DOHH2 (cell line): Measurements from ENCODE around the gene CEP112.
"Not testable (repeated sequence)": the region's sequence is repeated elsewhere in the genome, so short reads cannot be mapped to it uniquely, and the experiment has no call there.

Experiments used
- H3F3A ChIP-seq: fragments of 200-600 bp; sonication (generic), shearing (Covaris generic); 2 replicates; pipeline ENCODE4 v1.6.0; 2016; ENCODE audit warnings: antibody characterized with exemption, mild to moderate bottlenecking; ENCODE audit not compliant: control insufficient read depth, insufficient read depth
- H3K27ac ChIP-seq: fragments of 200-600 bp; sonication (generic); 2 replicates; pipeline ENCODE4 v1.5.1; 2014; ENCODE audit warnings: low read depth, mild to moderate bottlenecking, low read length, moderate library complexity
- H3K27me3 ChIP-seq: fragments of 200-600 bp; sonication (generic); 2 replicates; pipeline ENCODE4 v1.6.1; 2014; ENCODE audit warnings: mild to moderate bottlenecking, low read length, mixed read lengths; ENCODE audit not compliant: control insufficient read depth
- H3K36me3 ChIP-seq: fragments of 200-600 bp; sonication (generic); 2 replicates; pipeline ENCODE4 v1.6.1; 2014; ENCODE audit warnings: mild to moderate bottlenecking, low read length, moderate library complexity, mixed read lengths; ENCODE audit not compliant: control insufficient read depth
- H3K4me1 ChIP-seq: fragments of 200-600 bp; sonication (generic); 2 replicates; pipeline ENCODE4 v1.6.1; 2014; ENCODE audit warnings: mild to moderate bottlenecking, low read length, mixed read lengths; ENCODE audit not compliant: control insufficient read depth
- H3K4me2 ChIP-seq: fragments of 200-600 bp; sonication (generic); 2 replicates; pipeline ENCODE4 v1.6.0; 2014; ENCODE audit warnings: mild to moderate bottlenecking, low read length, moderate library complexity
- H3K4me3 ChIP-seq: fragments of 200-600 bp; sonication (generic); 2 replicates; pipeline ENCODE4 v1.5.1; 2014; ENCODE audit warnings: mild to moderate bottlenecking, low read length, mixed read lengths
- H3K79me2 ChIP-seq: fragments of 200-600 bp; sonication (generic); 2 replicates; pipeline ENCODE4 v1.6.1; 2014; ENCODE audit warnings: mild to moderate bottlenecking, low read length, mixed read lengths; ENCODE audit not compliant: control insufficient read depth
- H3K9me2 ChIP-seq: fragments of 200-600 bp; sonication (generic); replicated peaks from 2 replicates; pipeline ENCODE4 v1.6.1; 2014; ENCODE audit warnings: mild to moderate bottlenecking, low read length, mixed read lengths; ENCODE audit not compliant: control insufficient read depth
- H3K9me3 ChIP-seq: fragments of 200-600 bp; sonication (generic); 2 replicates; pipeline ENCODE4 v1.6.1; 2014; ENCODE audit warnings: antibody characterized with exemption, low read length, mixed read lengths; ENCODE audit not compliant: control insufficient read depth, insufficient read depth
- H4K20me1 ChIP-seq: fragments of 200-600 bp; sonication (generic); 2 replicates; pipeline ENCODE4 v1.6.0; 2014; ENCODE audit warnings: low read depth, mild to moderate bottlenecking, antibody characterized with exemption, low read length, moderate library complexity; ENCODE audit not compliant: control insufficient read depth, insufficient read depth
- EZH2phosphoT487 ChIP-seq: fragments of 200-600 bp; sonication (generic); IDR thresholded peaks from 2 replicates; pipeline ENCODE4 v1.6.1; 2017; ENCODE audit warnings: borderline replicate concordance, mild to moderate bottlenecking, antibody characterized with exemption, low read length, moderate library complexity, mixed read lengths
- TF ChIP-seq, protein P1 (sequence below): fragments of 200-600 bp; sonication (generic); IDR thresholded peaks from one replicate; pipeline ENCODE4 v1.5.1; 2014; ENCODE audit warnings: antibody characterized with exemption, mild to moderate bottlenecking, low read depth, low read length; ENCODE audit not compliant: poor library complexity, severe bottlenecking

Gene CEP112

DNA sequence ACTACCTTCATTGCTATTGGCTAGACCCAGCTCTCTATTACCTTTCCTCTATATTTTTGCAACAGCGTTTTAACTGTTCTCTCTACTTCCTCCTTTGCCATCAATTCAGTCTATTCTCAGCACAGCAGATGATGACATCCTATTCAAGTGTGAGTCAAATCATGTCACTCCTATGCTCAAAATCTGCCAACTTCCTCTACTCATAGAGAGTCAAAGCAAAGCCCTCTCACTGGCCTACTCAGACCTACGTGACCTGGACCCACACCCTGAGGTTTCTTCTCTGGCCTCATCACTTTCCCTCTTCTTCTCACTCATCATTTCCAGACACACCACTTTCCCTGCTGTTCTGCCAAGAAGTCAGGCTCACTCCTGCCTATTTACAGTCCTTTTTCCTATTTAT lies 341.4 kb downstream of the CEP112 start:
- no peaks in the 10 kb centered on the region for H3K27me3 ChIP-seq
- H3K27ac ChIP-seq = no peak overlapping the region
- no peaks in the 10 kb centered on the region for H3K9me3 ChIP-seq
- H4K20me1 ChIP-seq = no peaks in the 10 kb centered on the region
- H3K9me2 ChIP-seq = no peaks in the 10 kb centered on the region
- H3K4me3 ChIP-seq = no peak overlapping the region
- no peaks in the 10 kb centered on the region for H3F3A ChIP-seq
- H3K4me2 ChIP-seq = no peak overlapping the region
- H3K4me1 ChIP-seq = peaks cover 14% of the 10 kb centered on the region
- TF ChIP-seq, protein P1, sequence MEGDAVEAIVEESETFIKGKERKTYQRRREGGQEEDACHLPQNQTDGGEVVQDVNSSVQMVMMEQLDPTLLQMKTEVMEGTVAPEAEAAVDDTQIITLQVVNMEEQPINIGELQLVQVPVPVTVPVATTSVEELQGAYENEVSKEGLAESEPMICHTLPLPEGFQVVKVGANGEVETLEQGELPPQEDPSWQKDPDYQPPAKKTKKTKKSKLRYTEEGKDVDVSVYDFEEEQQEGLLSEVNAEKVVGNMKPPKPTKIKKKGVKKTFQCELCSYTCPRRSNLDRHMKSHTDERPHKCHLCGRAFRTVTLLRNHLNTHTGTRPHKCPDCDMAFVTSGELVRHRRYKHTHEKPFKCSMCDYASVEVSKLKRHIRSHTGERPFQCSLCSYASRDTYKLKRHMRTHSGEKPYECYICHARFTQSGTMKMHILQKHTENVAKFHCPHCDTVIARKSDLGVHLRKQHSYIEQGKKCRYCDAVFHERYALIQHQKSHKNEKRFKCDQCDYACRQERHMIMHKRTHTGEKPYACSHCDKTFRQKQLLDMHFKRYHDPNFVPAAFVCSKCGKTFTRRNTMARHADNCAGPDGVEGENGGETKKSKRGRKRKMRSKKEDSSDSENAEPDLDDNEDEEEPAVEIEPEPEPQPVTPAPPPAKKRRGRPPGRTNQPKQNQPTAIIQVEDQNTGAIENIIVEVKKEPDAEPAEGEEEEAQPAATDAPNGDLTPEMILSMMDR = no peak
- TF ChIP-seq EZH2phosphoT487 = no peak
- no peaks in the 10 kb centered on the region for H3K79me2 ChIP-seq
- no peaks in the 10 kb centered on the region for H3K36me3 ChIP-seq

DNA sequence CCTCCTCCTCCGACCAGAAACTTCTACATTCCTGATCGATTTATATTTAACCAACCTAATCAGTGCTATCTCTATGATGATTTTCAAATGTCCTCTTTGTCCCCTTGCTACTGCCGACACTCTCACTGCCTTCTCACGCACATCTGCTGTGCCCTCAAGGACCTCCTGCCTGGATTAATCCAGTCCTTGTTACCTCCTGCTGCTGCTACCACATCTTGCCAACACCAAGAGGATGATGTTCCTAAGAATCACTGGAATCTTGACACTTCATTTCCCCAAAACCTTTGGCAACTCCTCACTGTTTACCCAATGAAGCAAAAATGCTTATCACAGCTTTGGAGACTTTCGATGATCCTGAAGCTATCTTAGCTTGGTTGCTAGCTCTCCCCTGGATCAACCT lies 343.2 kb downstream of the CEP112 start:
- H3K9me3 ChIP-seq = no peaks in the 10 kb centered on the region
- no peaks in the 10 kb centered on the region for H3K79me2 ChIP-seq
- H3K4me2 ChIP-seq = no peak overlapping the region
- no peaks in the 10 kb centered on the region for H3K27me3 ChIP-seq
- no peaks in the 10 kb centered on the region for H4K20me1 ChIP-seq
- H3K9me2 ChIP-seq = no peaks in the 10 kb centered on the region
- TF ChIP-seq EZH2phosphoT487 = no peak
- TF ChIP-seq, protein P1 = no peak
- H3K27ac ChIP-seq = no peak overlapping the region
- H3K36me3 ChIP-seq = no peaks in the 10 kb centered on the region
- peaks cover 12% of the 10 kb centered on the region for H3K4me1 ChIP-seq
- H3F3A ChIP-seq = no peaks in the 10 kb centered on the region
- no peak overlapping the region for H3K4me3 ChIP-seq

DNA sequence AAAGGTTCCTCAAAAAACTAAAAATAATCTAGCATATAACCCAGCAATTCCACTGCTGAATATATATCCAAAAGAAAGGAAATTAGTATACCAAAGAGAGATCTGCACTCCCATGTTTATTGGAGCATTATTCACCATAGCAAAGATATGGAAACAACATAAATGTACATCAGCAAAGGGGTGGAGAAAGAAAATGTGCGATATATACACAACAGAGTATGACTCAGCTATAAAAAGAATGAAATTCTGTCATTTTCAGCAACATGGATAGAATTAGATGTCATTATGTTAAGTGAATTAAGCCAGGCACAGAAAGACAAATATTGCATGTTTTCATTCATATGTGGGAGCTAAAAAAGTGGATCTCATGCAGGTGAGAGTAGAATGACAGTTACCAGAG lies 350.8 kb downstream of the CEP112 start:
- no peaks in the 10 kb centered on the region for H3K4me1 ChIP-seq
- H3K4me3 ChIP-seq = no peak overlapping the region
- H3K9me2 ChIP-seq = no peaks in the 10 kb centered on the region
- no peaks in the 10 kb centered on the region for H3K36me3 ChIP-seq
- TF ChIP-seq, protein P1 = no peak
- TF ChIP-seq EZH2phosphoT487 = no peak
- no peaks in the 10 kb centered on the region for H4K20me1 ChIP-seq
- no peak overlapping the region for H3K4me2 ChIP-seq
- no peaks in the 10 kb centered on the region for H3K79me2 ChIP-seq
- no peaks in the 10 kb centered on the region for H3K27me3 ChIP-seq
- H3K9me3 ChIP-seq = no peaks in the 10 kb centered on the region
- no peaks in the 10 kb centered on the region for H3F3A ChIP-seq
- no peak overlapping the region for H3K27ac ChIP-seq

DNA sequence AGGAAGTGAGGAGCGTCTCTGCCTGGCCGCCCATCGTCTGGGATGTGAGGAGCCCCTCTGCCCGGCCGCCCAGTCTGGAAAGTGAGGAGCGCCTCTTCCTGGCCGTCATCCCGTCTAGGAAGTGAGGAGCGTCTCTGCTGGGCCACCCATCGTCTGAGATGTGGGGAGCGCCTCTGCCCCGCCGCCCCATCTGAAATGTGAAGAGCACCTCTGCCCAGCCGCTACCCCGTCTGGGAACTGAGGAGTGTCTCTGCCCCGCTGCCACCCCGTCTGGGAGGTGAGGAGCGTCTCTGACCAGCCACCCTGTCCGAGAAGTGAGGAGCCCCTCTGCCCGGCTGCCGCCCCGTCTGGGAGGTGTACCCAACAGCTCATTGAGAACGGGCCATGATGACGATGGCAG lies 354.7 kb downstream of the CEP112 start:
- not testable (repeated sequence) for H3K36me3 ChIP-seq, H3K4me1 ChIP-seq, H3K4me2 ChIP-seq, H3K4me3 ChIP-seq, H3K9me3 ChIP-seq, H3K79me2 ChIP-seq, H3K27ac ChIP-seq, H3K27me3 ChIP-seq, H3F3A ChIP-seq, H4K20me1 ChIP-seq, H3K9me2 ChIP-seq
